ENCODE data around the gene SDK1. TPM values are rescaled to one million over a fixed set of nuclear protein-coding genes. Genes with fewer than 3 reads are reported as not detected.
"Not testable (repeated sequence)": the region's sequence is repeated elsewhere in the genome, so short reads cannot be mapped to it uniquely, and the experiment has no call there.

Gene SDK1
- total RNA-seq, 1 experiment from 2014 or later, result 7.1 TPM

GRCh38 chr7:4307316-4308204 lies 1006.5 kb downstream of the SDK1 start:
- Mint-ChIP-seq H3K36me3 (ENCODE audit: insufficient read depth, unreplicated experiment) (no peaks in the 10 kb centered on the region), H3K27me3 (ENCODE audit: insufficient read depth, unreplicated experiment) (no peaks in the 10 kb centered on the region), H3K4me1 (ENCODE audit: low read depth, unreplicated experiment) (no peaks in the 10 kb centered on the region), H3K27ac (ENCODE audit: unreplicated experiment) (no peak overlapping the region), H3K9me3 (ENCODE audit: unreplicated experiment) (no peaks in the 10 kb centered on the region), H3K4me3 (ENCODE audit: unreplicated experiment) (no peak overlapping the region)
- H3K4me1 ChIP-seq, result no peaks in the 10 kb centered on the region
- ChIA-PET POLR2A (no interaction called here), CTCF (interaction anchor here (0.6 kb wide), 1 partner anchor 8 kb away, joined by 4 read pairs; no protein-coding TSS in a partner anchor)
- H3K36me3 ChIP-seq (ENCODE audit: control insufficient read depth, insufficient read depth, low read length), result no peaks in the 10 kb centered on the region
- no peak for TF ChIP-seq CTCF (IDR thresholded peaks at IDR 0.05; ENCODE audit: insufficient read depth in 1 of 2, low read depth in 1 of 2, low read length in 1 of 2, severe bottlenecking in 1 of 2, unreplicated experiment in 1 of 2)
- no peak for DNase-seq
- no TSS peak for BruUV-seq (replicated peaks)
- no peak overlapping the region for H3K4me3 ChIP-seq (ENCODE audit: low read depth, low read length)
- H3K9me3 ChIP-seq, result no peaks in the 10 kb centered on the region; the same call in 1 of the 2 replicates
- intact Hi-C loops (cut with micrococcal nuclease; ENCODE audit: unreplicated experiment), result no loop called here
- no peaks in the 10 kb centered on the region for H3K27me3 ChIP-seq (replicated peaks; ENCODE audit: control insufficient read depth, insufficient read depth, low read length)

- no peak overlapping the region for H3K4me3 ChIP-seq (ENCODE audit: low read depth, low read length)
- Mint-ChIP-seq H3K4me3 (ENCODE audit: unreplicated experiment) (no peak overlapping the region), H3K27me3 (ENCODE audit: insufficient read depth, unreplicated experiment) (no peaks in the 10 kb centered on the region), H3K9me3 (ENCODE audit: unreplicated experiment) (no peaks in the 10 kb centered on the region), H3K27ac (ENCODE audit: unreplicated experiment) (no peak overlapping the region), H3K36me3 (ENCODE audit: insufficient read depth, unreplicated experiment) (no peaks in the 10 kb centered on the region), H3K4me1 (ENCODE audit: low read depth, unreplicated experiment) (no peaks in the 10 kb centered on the region)
- H3K36me3 ChIP-seq (ENCODE audit: control insufficient read depth, insufficient read depth, low read length), result no peaks in the 10 kb centered on the region
- ChIA-PET CTCF (interaction anchor here (0.5 kb wide), 1 partner anchor 205 kb away, joined by 7 read pairs; no protein-coding TSS in a partner anchor), POLR2A (no interaction called here)
- no TSS peak for BruUV-seq (replicated peaks)
- no peak for DNase-seq
- no peaks in the 10 kb centered on the region; the same call in 1 of the 2 replicates for H3K9me3 ChIP-seq
- no peaks in the 10 kb centered on the region for H3K4me1 ChIP-seq
- intact Hi-C loops (cut with micrococcal nuclease; ENCODE audit: unreplicated experiment), result no loop called here
- no peaks in the 10 kb centered on the region for H3K27me3 ChIP-seq (replicated peaks; ENCODE audit: control insufficient read depth, insufficient read depth, low read length)
- no peak for TF ChIP-seq CTCF (IDR thresholded peaks at IDR 0.05; ENCODE audit: insufficient read depth in 1 of 2, low read depth in 1 of 2, low read length in 1 of 2, severe bottlenecking in 1 of 2, unreplicated experiment in 1 of 2)
Observed at GRCh38 chr7:4308205-4308590, 1007.1 kb downstream of the SDK1 start.

- H3K9me3 ChIP-seq; H3K4me1 Mint-ChIP-seq (ENCODE audit: low read depth, unreplicated experiment); H3K4me1 ChIP-seq; H3K27me3 ChIP-seq (replicated peaks; ENCODE audit: control insufficient read depth, insufficient read depth, low read length); H3K27me3 Mint-ChIP-seq (ENCODE audit: insufficient read depth, unreplicated experiment); CTCF ChIA-PET; H3K4me3 Mint-ChIP-seq (ENCODE audit: unreplicated experiment); POLR2A ChIA-PET; H3K4me3 ChIP-seq (ENCODE audit: low read depth, low read length); intact Hi-C loops (cut with micrococcal nuclease; ENCODE audit: unreplicated experiment); DNase-seq; H3K36me3 Mint-ChIP-seq (ENCODE audit: insufficient read depth, unreplicated experiment); BruUV-seq (replicated peaks); H3K36me3 ChIP-seq (ENCODE audit: control insufficient read depth, insufficient read depth, low read length); H3K9me3 Mint-ChIP-seq (ENCODE audit: unreplicated experiment); H3K27ac Mint-ChIP-seq (ENCODE audit: unreplicated experiment): not testable (repeated sequence)
Observed at GRCh38 chr7:4313911-4314310, 1012.9 kb downstream of the SDK1 start.

- CTCF ChIA-PET; H3K4me1 Mint-ChIP-seq (ENCODE audit: low read depth, unreplicated experiment); H3K4me3 Mint-ChIP-seq (ENCODE audit: unreplicated experiment); H3K9me3 Mint-ChIP-seq (ENCODE audit: unreplicated experiment); BruUV-seq (replicated peaks); H3K27me3 ChIP-seq (replicated peaks; ENCODE audit: control insufficient read depth, insufficient read depth, low read length); DNase-seq; H3K36me3 ChIP-seq (ENCODE audit: control insufficient read depth, insufficient read depth, low read length); H3K4me1 ChIP-seq; H3K9me3 ChIP-seq; H3K4me3 ChIP-seq (ENCODE audit: low read depth, low read length); POLR2A ChIA-PET; H3K27me3 Mint-ChIP-seq (ENCODE audit: insufficient read depth, unreplicated experiment); H3K27ac Mint-ChIP-seq (ENCODE audit: unreplicated experiment); H3K36me3 Mint-ChIP-seq (ENCODE audit: insufficient read depth, unreplicated experiment); intact Hi-C loops (cut with micrococcal nuclease; ENCODE audit: unreplicated experiment): not testable (repeated sequence)
Observed at GRCh38 chr7:4314316-4314715, 1013.3 kb downstream of the SDK1 start.

Measured in Caco-2 (cell line).